ENCODE results near the gene SPNS3. TPM values are rescaled to one million over a fixed set of nuclear protein-coding genes. Genes with fewer than 3 reads are reported as not detected.

The SPNS3 gene
- total RNA-seq, 4 donors from 2014 or later = not detected

- H3K4me3 ChIP-seq = no peak overlapping the region
- H3K27me3 ChIP-seq = peaks cover 33% of the 10 kb centered on the region
- peak overlapping the region in 3 of 4 donors; percentile 35 to 68 (median 57) for H3K27ac ChIP-seq
- WGBS, 2 donors (ENCODE audit: low coverage in 1 of 2) = 50 to 100% methylated on average over 1 of the region's 3 CpGs
- H3K4me1 ChIP-seq = peaks cover 0 to 61% (median 3%) of the 10 kb centered on the region in 3 donors
- H3K9me3 ChIP-seq = no peaks in the 10 kb centered on the region
- H3K36me3 ChIP-seq = no peaks in the 10 kb centered on the region
- ATAC-seq = no peak
- TF ChIP-seq POLR2A (IDR thresholded peaks at IDR 0.05) (no peak), EP300 (IDR thresholded peaks at IDR 0.05) (no peak), POLR2AphosphoS5 (IDR thresholded peaks at IDR 0.05) (no peak), CTCF (IDR thresholded peaks at IDR 0.05) (no peak)
Observed at GRCh38 chr17:4508207-4508606, 74.5 kb downstream of the SPNS3 start.

GRCh38 chr17:4509401-4509800, 75.7 kb downstream of the SPNS3 start:
- peaks cover 0 to 58% (median 3%) of the 10 kb centered on the region in 3 donors for H3K4me1 ChIP-seq
- H3K27me3 ChIP-seq = peaks cover 21% of the 10 kb centered on the region
- ATAC-seq = no peak
- no peaks in the 10 kb centered on the region for H3K36me3 ChIP-seq
- H3K9me3 ChIP-seq = no peaks in the 10 kb centered on the region
- peak overlapping the region in 3 of 4 donors; percentile 56 to 68 (median 57) for H3K27ac ChIP-seq
- TF ChIP-seq CTCF (IDR thresholded peaks at IDR 0.05) (no peak), EP300 (IDR thresholded peaks at IDR 0.05) (no peak), POLR2AphosphoS5 (IDR thresholded peaks at IDR 0.05) (no peak)
- no peak overlapping the region for H3K4me3 ChIP-seq
- 66 to 74% methylated on average over 5 to 6 of the region's 8 CpGs for WGBS, 2 donors (ENCODE audit: low coverage in 1 of 2)

- ATAC-seq = peak; percentile 35
- Histone ChIP-seq H3K4me1 (peaks cover 0 to 52% (median 3%) of the 10 kb centered on the region in 3 donors), H3K27me3 (peaks cover 15% of the 10 kb centered on the region), H3K9me3 (no peaks in the 10 kb centered on the region), H3K36me3 (no peaks in the 10 kb centered on the region), H3K4me3 (no peak overlapping the region), H3K27ac (peak overlapping the region in 3 of 4 donors; percentile 56 to 68 (median 57))
- TF ChIP-seq CTCF (IDR thresholded peaks at IDR 0.05) (no peak), EP300 (IDR thresholded peaks at IDR 0.05) (no peak), POLR2AphosphoS5 (IDR thresholded peaks at IDR 0.05) (no peak), POLR2A (IDR thresholded peaks at IDR 0.05) (no peak)
- 50 to 67% methylated on average over 1 to 6 of the region's 21 CpGs for WGBS, 2 donors (ENCODE audit: low coverage in 1 of 2)
Observed at GRCh38 chr17:4509923-4510617, 76.3 kb downstream of the SPNS3 start.

GRCh38 chr17:4510618-4510941, 76.8 kb downstream of the SPNS3 start:
- no peak for ATAC-seq
- WGBS, 2 donors (ENCODE audit: low coverage in 1 of 2) = 78% methylated on average over 7 of the region's 11 CpGs; no CpG with 5 or more reads in 1 of the 2 donors
- no peak for TF ChIP-seq CTCF (IDR thresholded peaks at IDR 0.05)
- no peak for TF ChIP-seq POLR2AphosphoS5 (IDR thresholded peaks at IDR 0.05)
- no peak for TF ChIP-seq EP300 (IDR thresholded peaks at IDR 0.05)
- TF ChIP-seq POLR2A (IDR thresholded peaks at IDR 0.05) = no peak

More at GRCh38 chr17:4510618-4510941, 76.8 kb downstream of the SPNS3 start:
- Histone ChIP-seq H3K4me1 (peaks cover 0 to 47% (median 3%) of the 10 kb centered on the region in 3 donors), H3K4me3 (no peak overlapping the region), H3K9me3 (no peaks in the 10 kb centered on the region), H3K27ac (peak overlapping the region in 3 of 4 donors; percentile 56 to 68 (median 57)), H3K36me3 (no peaks in the 10 kb centered on the region), H3K27me3 (peaks cover 10% of the 10 kb centered on the region)

All from gastroesophageal sphincter (tissue), 4 donors.